Sigmoid colon (tissue), 7 donors: ENCODE measurements around the gene DCP1A. TPM values are rescaled to one million over a fixed set of nuclear protein-coding genes. Genes with fewer than 3 reads are reported as not detected.

Experiments
- DNase-seq: peaks from one replicate; pipeline ENCODE4 v3.0.0-alpha.2; 2019
- H3K27ac ChIP-seq, 4 donors: fragments of 200-600 bp; sonication (generic); one replicate each; pipeline ENCODE4 v1.5.1; 2016 to 2019; ENCODE audit warnings: mild to moderate bottlenecking in 1 of 4
- H3K27me3 ChIP-seq, 3 donors: fragments of 200-600 bp; sonication (generic); one replicate each; pipeline ENCODE4 v1.5.1; 2019; ENCODE audit warnings: mild to moderate bottlenecking in 1 of 3
- H3K36me3 ChIP-seq, 4 donors: fragments of 200-600 bp; sonication (generic); one replicate each; pipeline ENCODE4 v1.5.1; 2016 to 2019
- H3K4me1 ChIP-seq, 4 donors: fragments of 200-600 bp; sonication (generic); one replicate each; pipeline ENCODE4 v1.5.1; 2017 to 2019
- H3K4me3 ChIP-seq, 4 donors: fragments of 200-600 bp; sonication (generic); one replicate each; pipeline ENCODE4 v1.5.1; 2017 to 2019; ENCODE audit warnings: mild to moderate bottlenecking in 2 of 4, moderate library complexity in 1 of 4
- H3K9me3 ChIP-seq, 4 donors: fragments of 200-600 bp in 3 of 4; sonication (generic) in 3 of 4; one replicate each; pipeline versions ENCODE4 v1.5.1 to v1.6.1; 2013 to 2019
- CTCF ChIP-seq, 4 experiments: fragments of 450-650 bp in 3 of 4; fragments of 200-600 bp in 1 of 4; IDR thresholded peaks; one replicate each; pipeline ENCODE4 v1.5.1; 2016 to 2019; ENCODE audit warnings: antibody characterized with exemption in 4 of 4, mild to moderate bottlenecking in 3 of 4, moderate library complexity in 2 of 4
- EP300 ChIP-seq, 4 donors: sonication (generic); formaldehyde crosslinking; IDR thresholded peaks; one replicate each; pipeline ENCODE4 v1.6.1; 2017; ENCODE audit warnings: antibody characterized with exemption in 4 of 4
- POLR2A ChIP-seq, 2 donors: fragments of 450-650 bp; IDR thresholded peaks; one replicate each; pipeline ENCODE4 v1.6.1; 2016; ENCODE audit warnings: antibody characterized with exemption in 2 of 2, mild to moderate bottlenecking in 2 of 2, moderate library complexity in 2 of 2
- POLR2AphosphoS5 ChIP-seq, 4 donors: sonication (generic); formaldehyde crosslinking; IDR thresholded peaks; one replicate each; pipeline ENCODE4 v1.6.1; 2017; ENCODE audit warnings: antibody characterized with exemption in 4 of 4
- WGBS, 2 donors: extraction: QIAGEN DNeasy Blood & Tissue Kit; methylation state at CpG; one replicate each; pipeline ENCODE4 v1.1.7; 2013; 5-methylcytosine and 5-hydroxymethylcytosine counted together
- intact Hi-C: fragments of 100-400 bp; cut with DNase I; formaldehyde crosslinking; loops from one replicate; pipeline ENCODE4 v1.15.1; 2023
- polyA plus RNA-seq, 3 donors: library from polyadenylated mRNA; stranded (reverse); fragments of 200-250 nt; gene quantifications; one replicate each; pipeline ENCODE4 v1.2.3, GENCODE V29; 2013
- total RNA-seq, 4 donors: library from RNA; depleted of rRNA; stranded (reverse); fragments of >200 nt; gene quantifications; one replicate each; pipeline ENCODE4 v1.1.0, GENCODE V29; 2016
- donor health status: healthy with polysubstance abuse.
- donor health status: Bipolar disorder and iron deficiency.
- donor health status: healthy.

DCP1A gene
- total and polyA plus RNA-seq, 7 donors = 4.8 to 32.7 (median 21.0) TPM

- Histone ChIP-seq H3K4me1 (peaks cover 0 to 78% (median 49%) of the 10 kb centered on the region in 4 donors), H3K27me3 (no peaks in the 10 kb centered on the region), H3K4me3 (no peak overlapping the region), H3K9me3 (no peaks in the 10 kb centered on the region), H3K36me3 (peaks cover 63 to 89% (median 64%) of the 10 kb centered on the region in 4 donors), H3K27ac (peak overlapping the region; percentile 27 to 77 (median 50))
- DNase-seq = no peak
- TF ChIP-seq EP300 (IDR thresholded peaks at IDR 0.05) (no peak), POLR2AphosphoS5 (IDR thresholded peaks at IDR 0.05) (no peak), POLR2A (IDR thresholded peaks at IDR 0.05) (no peak), CTCF (IDR thresholded peaks at IDR 0.05) (no peak)
- intact Hi-C loops = no loop called here
- WGBS, 2 donors = 57 to 82% methylated on average over 6 of the region's 6 CpGs
Measured at GRCh38 chr3:53238051-53238850, 109.1 kb downstream of the DCP1A start.

- H3K9me3 ChIP-seq = no peaks in the 10 kb centered on the region
- TF ChIP-seq CTCF (IDR thresholded peaks at IDR 0.05) = no peak
- peak in 1 of 4 donors; percentile 42 for TF ChIP-seq POLR2AphosphoS5 (IDR thresholded peaks at IDR 0.05)
- peak overlapping the region; percentile 67 to 77 (median 72) for H3K27ac ChIP-seq
- no peak overlapping the region for H3K4me3 ChIP-seq
- no peaks in the 10 kb centered on the region for H3K27me3 ChIP-seq
- WGBS, 2 donors = 56 to 63% methylated on average over 9 of the region's 9 CpGs
- intact Hi-C loops = no loop called here
- peaks cover 0 to 58% (median 40%) of the 10 kb centered on the region in 4 donors for H3K4me1 ChIP-seq
- H3K36me3 ChIP-seq = peaks cover 72 to 100% (median 74%) of the 10 kb centered on the region in 4 donors
- DNase-seq = peak; percentile 86
Measured at GRCh38 chr3:53236112-53236841, 111.1 kb downstream of the DCP1A start.

- WGBS, 2 donors = 79 to 88% methylated on average over 6 of the region's 6 CpGs
- H3K4me1 ChIP-seq = peaks cover 0 to 52% (median 40%) of the 10 kb centered on the region in 4 donors
- peak overlapping the region; percentile 67 to 77 (median 72) for H3K27ac ChIP-seq
- H3K36me3 ChIP-seq = peaks cover 72 to 100% (median 74%) of the 10 kb centered on the region in 4 donors
- no peaks in the 10 kb centered on the region for H3K9me3 ChIP-seq
- no peak for DNase-seq
- TF ChIP-seq EP300 (IDR thresholded peaks at IDR 0.05) = no peak
- TF ChIP-seq POLR2AphosphoS5 (IDR thresholded peaks at IDR 0.05) = no peak
- TF ChIP-seq CTCF (IDR thresholded peaks at IDR 0.05) = no peak
- no peak for TF ChIP-seq POLR2A (IDR thresholded peaks at IDR 0.05)
- H3K4me3 ChIP-seq = no peak overlapping the region
- H3K27me3 ChIP-seq = no peaks in the 10 kb centered on the region
- intact Hi-C loops = no loop called here
Measured at GRCh38 chr3:53235545-53235944, 111.8 kb downstream of the DCP1A start.

- TF ChIP-seq EP300 (IDR thresholded peaks at IDR 0.05) = no peak
- TF ChIP-seq POLR2AphosphoS5 (IDR thresholded peaks at IDR 0.05) = no peak
- no peak for TF ChIP-seq POLR2A (IDR thresholded peaks at IDR 0.05)
- no peak for TF ChIP-seq CTCF (IDR thresholded peaks at IDR 0.05)
- DNase-seq = no peak
- Histone ChIP-seq H3K27me3 (no peaks in the 10 kb centered on the region), H3K27ac (peak overlapping the region in 3 of 4 donors; percentile 67 to 77 (median 67)), H3K9me3 (no peaks in the 10 kb centered on the region), H3K4me1 (peaks cover 0 to 46% (median 40%) of the 10 kb centered on the region in 4 donors), H3K36me3 (peaks cover 72 to 100% (median 74%) of the 10 kb centered on the region in 4 donors), H3K4me3 (no peak overlapping the region)
- intact Hi-C loops = no loop called here
- 92 to 97% methylated on average over 10 of the region's 10 CpGs for WGBS, 2 donors
Measured at GRCh38 chr3:53234841-53235232, 112.5 kb downstream of the DCP1A start.
